OCI-LY7 (cell line): ENCODE measurements around the gene PHGDH. TPM values are rescaled to one million over a fixed set of nuclear protein-coding genes. Genes with fewer than 3 reads are reported as not detected.
A peak's percentile ranks its signal among the peaks of the same experiment; 100 is the strongest.
"Not testable (repeated sequence)": the region's sequence is repeated elsewhere in the genome, so short reads cannot be mapped to it uniquely, and the experiment has no call there.

Experiments
- BruUV-seq: library from RNA; stranded (reverse); fragments of 400-500 nt; replicated peaks from 2 replicates; lab custom pipeline; 2021; lab: Mats Ljungman, UMichigan
- CTCF ChIA-PET: fragments of 300-600 bp; sonication (Branson Sonifier 250); formaldehyde crosslinking; loops from one replicate; lab custom pipeline; 2022; ENCODE audit warnings: antibody characterized with exemption; ENCODE audit not compliant: unreplicated experiment; lab: Charles Lee
- POLR2A ChIA-PET: fragments of 300-600 bp; sonication (Branson Sonifier 250); formaldehyde crosslinking; loops from one replicate; lab custom pipeline; 2022; ENCODE audit warnings: antibody characterized with exemption; lab: Charles Lee
- DNase-seq: peaks from one replicate; pipeline ENCODE4 v3.0.0-alpha.2; 2015; ENCODE audit warnings: low spot score
- H2AFZ ChIP-seq: fragments of 200-600 bp; sonication (generic), shearing (Covaris generic); 2 replicates; pipeline ENCODE4 v1.6.1; 2014; ENCODE audit warnings: mild to moderate bottlenecking, antibody characterized with exemption, low read length, moderate library complexity
- H3K27ac ChIP-seq: fragments of 200-600 bp; sonication (generic); 2 replicates; pipeline ENCODE4 v1.5.1; 2014; ENCODE audit warnings: mixed run types, low read depth, mild to moderate bottlenecking, moderate library complexity, low read length, inconsistent platforms; ENCODE audit not compliant: poor library complexity, severe bottlenecking
- H3K36me3 ChIP-seq: fragments of 200-600 bp; sonication (generic); 2 replicates; pipeline ENCODE4 v1.6.1; 2014; ENCODE audit warnings: mild to moderate bottlenecking, antibody characterized with exemption, low read length, moderate library complexity, mixed read lengths; ENCODE audit not compliant: insufficient read depth
- H3K4me1 ChIP-seq: fragments of 200-600 bp; sonication (generic); 2 replicates; pipeline ENCODE4 v1.5.1; 2014; ENCODE audit warnings: mild to moderate bottlenecking, low read length; ENCODE audit not compliant: insufficient read depth, poor library complexity, severe bottlenecking
- H3K4me2 ChIP-seq: fragments of 200-600 bp; sonication (generic); 2 replicates; pipeline ENCODE4 v1.6.1; 2014; ENCODE audit warnings: mild to moderate bottlenecking, low read length
- H3K4me3 ChIP-seq: fragments of 200-600 bp; sonication (generic); 2 replicates; pipeline ENCODE4 v1.5.1; 2014; ENCODE audit warnings: mild to moderate bottlenecking, low read depth, low read length; ENCODE audit not compliant: poor library complexity, severe bottlenecking
- H3K79me2 ChIP-seq: fragments of 200-600 bp; sonication (generic); 2 replicates; pipeline ENCODE4 v1.6.1; 2016; ENCODE audit warnings: low read depth, mild to moderate bottlenecking, low read length, moderate library complexity, mixed read lengths; ENCODE audit not compliant: insufficient read depth
- H3K9me2 ChIP-seq: fragments of 200-600 bp; sonication (generic); 2 replicates; pipeline ENCODE4 v1.6.1; 2016; ENCODE audit warnings: mild to moderate bottlenecking, low read length, mixed read lengths; ENCODE audit not compliant: insufficient read depth
- H3K9me3 ChIP-seq: fragments of 200-600 bp; sonication (generic); 2 replicates; pipeline ENCODE4 v1.6.1; 2014; ENCODE audit warnings: mild to moderate bottlenecking, mixed run types, low read length, mixed read lengths
- H4K20me1 ChIP-seq: fragments of 200-600 bp; sonication (generic); 2 replicates; pipeline ENCODE4 v1.6.1; 2014; ENCODE audit warnings: mild to moderate bottlenecking, antibody characterized with exemption, low read length, moderate library complexity, mixed read lengths; ENCODE audit not compliant: insufficient read depth
- CTCF ChIP-seq: fragments of 200-600 bp; sonication (generic); conservative IDR thresholded peaks from 2 replicates; pipeline ENCODE4 v1.5.1; 2014; ENCODE audit warnings: mild to moderate bottlenecking, antibody characterized with exemption, low read length, moderate library complexity, mixed read lengths
- EZH2phosphoT487 ChIP-seq: fragments of 200-600 bp; sonication (generic); IDR thresholded peaks from 2 replicates; pipeline ENCODE4 v1.6.1; 2018; ENCODE audit warnings: low read depth, borderline replicate concordance, mild to moderate bottlenecking, mixed run types, antibody characterized with exemption, low read length, moderate library complexity, mixed read lengths
- intact Hi-C: fragments of 100-400 bp; cut with micrococcal nuclease; formaldehyde crosslinking; loops from one replicate; pipeline ENCODE4 v1.10.0; 2022; ENCODE audit not compliant: unreplicated experiment
- total RNA-seq, 2 experiments: library from RNA; depleted of rRNA in 1 of 2; stranded (reverse); fragments of >200 nt in 1 of 2; shearing (Covaris generic) in 1 of 2; gene quantifications; 2 replicates each; pipeline ENCODE4 v1.2.3, GENCODE V29; 2014 to 2022

Gene PHGDH
- total RNA-seq, 2 experiments from 2014 or later = 287 to 451 TPM

- TF ChIP-seq EZH2phosphoT487 = no peak
- no peak for TF ChIP-seq CTCF
- no peaks in the 10 kb centered on the region for H4K20me1 ChIP-seq
- H3K36me3 ChIP-seq = no peaks in the 10 kb centered on the region
- no TSS peak for BruUV-seq
- intact Hi-C loops = no loop called here
- no peak for DNase-seq
- CTCF ChIA-PET = no interaction called here
- no peaks in the 10 kb centered on the region for H3K79me2 ChIP-seq
- no peak overlapping the region for H3K4me3 ChIP-seq
- no peaks in the 10 kb centered on the region for H3K9me2 ChIP-seq
- no peak overlapping the region for H3K4me2 ChIP-seq
- 0 out of 2 replicates have a peak, but pooled peaks cover 5% of the 10 kb centered on the region for H3K9me3 ChIP-seq
- H3K27ac ChIP-seq = no peak overlapping the region
- POLR2A ChIA-PET = no interaction called here
- no peak overlapping the region for H2AFZ ChIP-seq
- no peaks in the 10 kb centered on the region for H3K4me1 ChIP-seq
These were observed 7.9 kb upstream of the PHGDH start for GRCh38 chr1:119703666-119704450.

GRCh38 chr1:119706599-119706998, 5.1 kb upstream of the PHGDH start:
- POLR2A ChIA-PET, H3K27ac ChIP-seq, H3K9me2 ChIP-seq, H2AFZ ChIP-seq, CTCF ChIA-PET, H3K4me3 ChIP-seq, intact Hi-C loops, BruUV-seq, DNase-seq, H3K4me1 ChIP-seq, H3K79me2 ChIP-seq, H3K36me3 ChIP-seq, H4K20me1 ChIP-seq, H3K4me2 ChIP-seq, H3K9me3 ChIP-seq: not testable (repeated sequence)

GRCh38 chr1:119711356-119711803, 354 bp upstream of the PHGDH start:
- TSS peak; percentile 88 for BruUV-seq
- Histone ChIP-seq H3K36me3 (peaks cover 29% of the 10 kb centered on the region; the same call in 1 of the 2 replicates), H3K4me3 (peak overlapping the region; percentile 90), H2AFZ (peak overlapping the region; percentile 89), H4K20me1 (peaks cover 18% of the 10 kb centered on the region), H3K4me1 (peaks cover 29% of the 10 kb centered on the region), H3K4me2 (peak overlapping the region; percentile 74), H3K79me2 (peaks cover 41% of the 10 kb centered on the region)
- POLR2A ChIA-PET = interaction anchor here (1.1 to 1.4 kb wide), 2 partner anchors 19 to 41 kb away, joined by 5 read pairs; no protein-coding TSS in a partner anchor
- not testable (repeated sequence) for H3K9me2 ChIP-seq, H3K9me3 ChIP-seq, H3K27ac ChIP-seq, DNase-seq
- intact Hi-C loops = loop anchor here (10.0 kb wide), 1 partner anchor 567 kb away; the partner anchor contains the start of gene WARS2
- CTCF ChIA-PET = interaction anchor here (0.6 kb wide), 1 partner anchor 99 kb away, joined by 3 read pairs; no protein-coding TSS in a partner anchor
